Stomach (tissue), 9 donors: Measurements from ENCODE around the gene OXT. TPM values are rescaled to one million over a fixed set of nuclear protein-coding genes. Genes with fewer than 3 reads are reported as not detected.

Experiments used
- DNase-seq, 2 donors: peaks; one replicate each; pipeline versions ENCODE4 v3.0.0 to v3.0.0-alpha.2; 2013 to 2019
- H3K27ac ChIP-seq, 5 donors: fragments of 200-600 bp in 4 of 5; sonication (generic) in 4 of 5; one replicate each; pipeline ENCODE4 v1.5.1; 2013 to 2019; ENCODE audit warnings: mild to moderate bottlenecking in 1 of 5, moderate library complexity in 1 of 5
- H3K27me3 ChIP-seq, 3 donors: fragments of 200-600 bp; sonication (generic); one replicate each; pipeline ENCODE4 v1.5.1; 2017 to 2019; ENCODE audit warnings: mixed run types in 1 of 3
- H3K36me3 ChIP-seq, 4 donors: fragments of 200-600 bp; sonication (generic); 1 replicate in 3 of 4; 2 replicates in 1 of 4; pipeline ENCODE4 v1.5.1; 2016 to 2019
- H3K4me1 ChIP-seq, 4 donors: fragments of 200-600 bp; sonication (generic); one replicate each; pipeline ENCODE4 v1.5.1; 2016 to 2019
- H3K4me3 ChIP-seq, 4 donors: fragments of 200-600 bp; sonication (generic) in 3 of 4; one replicate each; pipeline ENCODE4 v1.5.1; 2016 to 2019; ENCODE audit warnings: mild to moderate bottlenecking in 1 of 4
- H3K9me3 ChIP-seq, 4 donors: fragments of 200-600 bp; sonication (generic); one replicate each; pipeline ENCODE4 v1.5.1; 2016 to 2019
- EP300 ChIP-seq: sonication (generic); formaldehyde crosslinking; IDR thresholded peaks from one replicate; pipeline ENCODE4 v1.6.1; 2017; ENCODE audit warnings: antibody characterized with exemption
- POLR2A ChIP-seq, 4 donors: fragments of 450-650 bp; IDR thresholded peaks; one replicate each; pipeline ENCODE4 v1.6.1; 2016; ENCODE audit warnings: antibody characterized with exemption in 4 of 4, control low read depth in 2 of 4, mild to moderate bottlenecking in 1 of 4, moderate library complexity in 1 of 4
- POLR2AphosphoS5 ChIP-seq, 3 donors: sonication (generic); formaldehyde crosslinking; IDR thresholded peaks; one replicate each; pipeline ENCODE4 v1.6.1; 2016; ENCODE audit warnings: antibody characterized with exemption in 3 of 3
- WGBS, 5 donors: extraction: QIAGEN DNeasy Blood & Tissue Kit in 3 of 5; methylation state at CpG; one replicate each; pipeline versions ENCODE4 v1.1.5 to v1.1.7; 2013 to 2018; 5-methylcytosine and 5-hydroxymethylcytosine counted together
- intact Hi-C: fragments of 100-400 bp; cut with DNase I; formaldehyde crosslinking; loops from one replicate; pipeline ENCODE4 v1.15.1; 2023; ENCODE audit warnings: low total_unique reads
- polyA plus RNA-seq, 3 donors: library from polyadenylated mRNA; stranded (reverse); fragments of 200-250 nt; gene quantifications; one replicate each; pipeline ENCODE4 v1.2.3, GENCODE V29; 2013
- total RNA-seq, 5 donors: library from RNA; depleted of rRNA; stranded (reverse); fragments of >200 nt; gene quantifications; one replicate each; pipeline versions ENCODE4 v1.1.0 to v1.2.3, GENCODE V29; 2014 to 2016
- TF ChIP-seq, protein P1 (sequence below), 7 experiments: fragments of 450-650 bp in 4 of 7; fragments of 200-600 bp in 3 of 7; sonication (generic) in 3 of 7; IDR thresholded peaks; one replicate each; pipeline ENCODE4 v1.5.1; 2016 to 2019; ENCODE audit warnings: antibody characterized with exemption in 7 of 7, control low read depth in 2 of 7, mild to moderate bottlenecking in 1 of 7
- donor health status: healthy with polysubstance abuse.
- donor health status: Bipolar disorder and iron deficiency.
- donor health status: healthy.

The OXT gene
- total and polyA plus RNA-seq, 8 donors: 0.45 TPM; not detected in 7

DNA sequence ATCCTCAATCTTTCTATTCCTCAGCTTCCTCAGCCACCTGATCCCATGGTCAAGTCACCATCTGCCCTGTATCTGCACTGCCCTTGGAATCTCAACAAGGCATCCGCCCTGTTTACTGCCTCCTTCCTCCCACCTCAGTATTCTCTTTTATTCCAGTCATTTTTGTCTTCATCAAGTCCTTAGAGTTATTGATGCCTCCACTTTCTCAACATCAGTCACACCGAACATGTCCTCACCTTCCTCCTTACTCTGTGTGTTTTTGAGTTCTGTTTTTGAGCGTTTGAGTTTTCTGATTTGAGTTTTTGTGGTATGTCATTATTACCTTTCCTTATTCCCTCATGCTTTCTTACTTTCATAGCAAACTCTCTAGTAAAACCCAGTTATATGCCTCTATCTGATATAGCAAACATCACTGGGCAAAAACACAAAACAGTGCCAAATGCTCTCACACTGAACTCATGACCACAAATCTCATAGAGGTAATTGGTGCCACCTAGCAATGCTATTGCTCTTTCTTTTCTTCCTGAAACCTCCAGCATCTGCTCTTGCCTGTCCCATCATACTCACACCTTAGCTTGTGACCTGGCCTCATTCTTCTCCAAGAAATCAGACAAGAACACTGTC is 39.8 kb upstream of the OXT start:
- no peak for DNase-seq
- H3K4me1 ChIP-seq: no peaks in the 10 kb centered on the region
- TF ChIP-seq, protein P1, sequence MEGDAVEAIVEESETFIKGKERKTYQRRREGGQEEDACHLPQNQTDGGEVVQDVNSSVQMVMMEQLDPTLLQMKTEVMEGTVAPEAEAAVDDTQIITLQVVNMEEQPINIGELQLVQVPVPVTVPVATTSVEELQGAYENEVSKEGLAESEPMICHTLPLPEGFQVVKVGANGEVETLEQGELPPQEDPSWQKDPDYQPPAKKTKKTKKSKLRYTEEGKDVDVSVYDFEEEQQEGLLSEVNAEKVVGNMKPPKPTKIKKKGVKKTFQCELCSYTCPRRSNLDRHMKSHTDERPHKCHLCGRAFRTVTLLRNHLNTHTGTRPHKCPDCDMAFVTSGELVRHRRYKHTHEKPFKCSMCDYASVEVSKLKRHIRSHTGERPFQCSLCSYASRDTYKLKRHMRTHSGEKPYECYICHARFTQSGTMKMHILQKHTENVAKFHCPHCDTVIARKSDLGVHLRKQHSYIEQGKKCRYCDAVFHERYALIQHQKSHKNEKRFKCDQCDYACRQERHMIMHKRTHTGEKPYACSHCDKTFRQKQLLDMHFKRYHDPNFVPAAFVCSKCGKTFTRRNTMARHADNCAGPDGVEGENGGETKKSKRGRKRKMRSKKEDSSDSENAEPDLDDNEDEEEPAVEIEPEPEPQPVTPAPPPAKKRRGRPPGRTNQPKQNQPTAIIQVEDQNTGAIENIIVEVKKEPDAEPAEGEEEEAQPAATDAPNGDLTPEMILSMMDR (IDR thresholded peaks at IDR 0.05): no peak
- TF ChIP-seq POLR2A (IDR thresholded peaks at IDR 0.05) (no peak), POLR2AphosphoS5 (IDR thresholded peaks at IDR 0.05) (no peak)
- WGBS, 5 donors: 93 to 96% (median 94%) methylated on average over 3 of the region's 3 CpGs
- H3K27me3 ChIP-seq: no peaks in the 10 kb centered on the region
- H3K27ac ChIP-seq: no peak overlapping the region
- H3K36me3 ChIP-seq: peaks cover 43 to 93% (median 85%) of the 10 kb centered on the region in 4 donors
- H3K9me3 ChIP-seq: no peaks in the 10 kb centered on the region
- intact Hi-C loops: no loop called here
- no peak overlapping the region for H3K4me3 ChIP-seq

DNA sequence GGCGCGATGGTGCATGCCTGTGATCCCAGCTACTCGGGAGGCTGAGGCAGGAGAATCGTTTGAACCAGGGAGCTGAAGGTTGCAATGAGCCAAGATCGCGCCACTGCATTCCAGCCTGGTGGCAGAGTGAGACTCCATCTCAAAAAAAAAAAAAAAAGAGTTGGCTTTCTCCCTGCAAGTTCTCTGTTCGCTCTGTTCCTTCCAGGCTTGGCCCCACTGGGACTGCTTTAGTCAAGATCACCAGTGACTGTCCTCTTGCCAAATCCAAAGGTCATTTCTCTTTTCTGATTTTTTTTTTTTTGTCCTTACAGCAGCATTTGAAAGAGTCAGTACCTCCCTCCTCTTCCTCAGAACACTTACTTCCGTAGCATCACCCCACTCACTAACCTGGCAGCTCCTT is 38.8 kb upstream of the OXT start:
- no peak for DNase-seq
- Histone ChIP-seq H3K4me1 (no peaks in the 10 kb centered on the region), H3K27ac (no peak overlapping the region), H3K27me3 (no peaks in the 10 kb centered on the region), H3K9me3 (no peaks in the 10 kb centered on the region), H3K36me3 (peaks cover 44 to 93% (median 85%) of the 10 kb centered on the region in 4 donors), H3K4me3 (no peak overlapping the region)
- TF ChIP-seq POLR2A (IDR thresholded peaks at IDR 0.05) (no peak), POLR2AphosphoS5 (IDR thresholded peaks at IDR 0.05) (no peak), EP300 (no peak)
- TF ChIP-seq, protein P1 (IDR thresholded peaks at IDR 0.05): no peak
- 78 to 95% (median 88%) methylated on average over 8 of the region's 8 CpGs for WGBS, 5 donors
- intact Hi-C loops: no loop called here

DNA sequence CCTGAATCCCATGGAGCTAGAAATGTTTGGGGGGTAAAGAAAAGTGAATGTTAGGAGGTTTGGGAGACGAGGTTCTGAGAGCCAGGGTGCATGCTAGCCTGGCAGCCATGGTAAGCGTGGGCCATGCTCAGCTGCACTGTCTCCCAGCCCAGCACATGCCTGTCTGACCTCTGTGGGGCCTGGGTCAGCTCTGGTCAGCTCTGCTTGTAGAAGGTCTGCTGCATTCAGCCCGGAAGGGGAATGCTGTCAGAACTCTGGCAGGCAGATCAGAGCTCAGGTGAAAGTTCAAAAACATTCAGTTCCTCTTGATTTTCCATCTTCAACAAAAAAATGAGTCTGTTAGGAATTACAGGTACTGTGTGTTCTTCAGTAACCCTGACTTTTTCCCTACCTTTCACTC is 33.8 kb upstream of the OXT start:
- intact Hi-C loops: no loop called here
- H3K27me3 ChIP-seq: no peaks in the 10 kb centered on the region
- WGBS, 5 donors: 82 to 97% (median 87%) methylated on average over 3 of the region's 3 CpGs
- DNase-seq: no peak
- peaks cover 35 to 78% (median 70%) of the 10 kb centered on the region in 4 donors for H3K36me3 ChIP-seq
- no peak for TF ChIP-seq POLR2A (IDR thresholded peaks at IDR 0.05)
- TF ChIP-seq, protein P1 (IDR thresholded peaks at IDR 0.05): no peak
- no peak for TF ChIP-seq POLR2AphosphoS5 (IDR thresholded peaks at IDR 0.05)
- TF ChIP-seq EP300: no peak
- no peak overlapping the region for H3K27ac ChIP-seq
- H3K4me1 ChIP-seq: peaks cover 8 to 16% (median 14%) of the 10 kb centered on the region in 4 donors
- H3K9me3 ChIP-seq: no peaks in the 10 kb centered on the region
- H3K4me3 ChIP-seq: no peak overlapping the region

DNA sequence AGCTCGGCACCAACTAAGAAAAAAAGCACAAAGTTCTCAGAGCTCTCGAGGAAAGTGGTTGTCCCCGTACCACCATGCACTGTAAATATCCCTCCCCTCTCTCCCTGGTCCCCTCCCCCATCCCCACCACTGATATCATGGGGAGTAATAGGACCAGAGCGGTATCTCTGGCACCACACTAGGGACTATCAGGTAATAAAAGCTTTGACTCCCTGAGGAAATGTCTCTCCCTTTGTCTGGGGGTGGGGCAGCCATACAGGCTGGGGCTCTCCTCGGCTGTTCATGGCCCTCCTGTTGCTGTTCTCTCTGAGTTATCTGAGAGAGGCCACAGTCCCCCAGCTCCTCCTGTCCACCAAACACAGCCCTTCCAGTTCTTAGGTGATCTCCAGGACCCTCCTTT is 33.0 kb upstream of the OXT start:
- 66 to 82% (median 79%) methylated on average over 5 of the region's 5 CpGs for WGBS, 5 donors
- DNase-seq: no peak
- H3K27me3 ChIP-seq: no peaks in the 10 kb centered on the region
- intact Hi-C loops: no loop called here
- TF ChIP-seq POLR2A (IDR thresholded peaks at IDR 0.05): no peak
- no peak for TF ChIP-seq EP300
- no peak for TF ChIP-seq POLR2AphosphoS5 (IDR thresholded peaks at IDR 0.05)
- TF ChIP-seq, protein P1 (IDR thresholded peaks at IDR 0.05): no peak
- H3K36me3 ChIP-seq: peaks cover 35 to 70% (median 64%) of the 10 kb centered on the region in 4 donors
- H3K4me1 ChIP-seq: peaks cover 8 to 24% (median 20%) of the 10 kb centered on the region in 4 donors
- H3K27ac ChIP-seq: no peak overlapping the region
- H3K4me3 ChIP-seq: no peak overlapping the region
- H3K9me3 ChIP-seq: no peaks in the 10 kb centered on the region
